ENCODE data around the gene L3MBTL4. TPM values are rescaled to one million over a fixed set of nuclear protein-coding genes. Genes with fewer than 3 reads are reported as not detected.

Gene L3MBTL4
- total and polyA plus RNA-seq, 7 donors = 1.2 to 5.7 (median 3.4) TPM

DNA sequence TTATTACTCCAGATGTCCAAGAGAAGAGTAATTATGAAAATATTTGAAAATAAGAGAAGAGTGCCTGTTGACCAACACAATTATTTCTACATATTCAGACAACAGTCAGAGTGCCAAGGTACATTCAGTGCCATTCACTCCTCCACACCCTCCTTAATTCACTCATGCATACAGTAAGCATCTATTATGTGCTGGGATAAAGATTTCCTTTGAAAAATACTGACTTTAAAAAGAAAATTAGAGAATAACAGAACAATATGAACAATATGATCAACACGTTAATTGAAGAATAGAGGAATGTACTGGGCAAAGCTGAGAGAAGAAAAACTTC, 203.6 kb downstream of the L3MBTL4 start:
- WGBS, 2 donors = 87 to 88% methylated on average over 1 of the region's 1 CpG
- H3K36me3 ChIP-seq = no peaks in the 10 kb centered on the region
- no peak for DNase-seq
- H3K27me3 ChIP-seq = no peaks in the 10 kb centered on the region
- no peaks in the 10 kb centered on the region for H3K4me1 ChIP-seq
- no peaks in the 10 kb centered on the region for H3K9me3 ChIP-seq
- H3K27ac ChIP-seq = no peak overlapping the region
- TF ChIP-seq EP300 (IDR thresholded peaks at IDR 0.05) (no peak), POLR2A (IDR thresholded peaks at IDR 0.05) (no peak), POLR2AphosphoS5 (IDR thresholded peaks at IDR 0.05) (no peak)
- TF ChIP-seq, protein P1, sequence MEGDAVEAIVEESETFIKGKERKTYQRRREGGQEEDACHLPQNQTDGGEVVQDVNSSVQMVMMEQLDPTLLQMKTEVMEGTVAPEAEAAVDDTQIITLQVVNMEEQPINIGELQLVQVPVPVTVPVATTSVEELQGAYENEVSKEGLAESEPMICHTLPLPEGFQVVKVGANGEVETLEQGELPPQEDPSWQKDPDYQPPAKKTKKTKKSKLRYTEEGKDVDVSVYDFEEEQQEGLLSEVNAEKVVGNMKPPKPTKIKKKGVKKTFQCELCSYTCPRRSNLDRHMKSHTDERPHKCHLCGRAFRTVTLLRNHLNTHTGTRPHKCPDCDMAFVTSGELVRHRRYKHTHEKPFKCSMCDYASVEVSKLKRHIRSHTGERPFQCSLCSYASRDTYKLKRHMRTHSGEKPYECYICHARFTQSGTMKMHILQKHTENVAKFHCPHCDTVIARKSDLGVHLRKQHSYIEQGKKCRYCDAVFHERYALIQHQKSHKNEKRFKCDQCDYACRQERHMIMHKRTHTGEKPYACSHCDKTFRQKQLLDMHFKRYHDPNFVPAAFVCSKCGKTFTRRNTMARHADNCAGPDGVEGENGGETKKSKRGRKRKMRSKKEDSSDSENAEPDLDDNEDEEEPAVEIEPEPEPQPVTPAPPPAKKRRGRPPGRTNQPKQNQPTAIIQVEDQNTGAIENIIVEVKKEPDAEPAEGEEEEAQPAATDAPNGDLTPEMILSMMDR (IDR thresholded peaks at IDR 0.05) = no peak
- no peak overlapping the region for H3K4me3 ChIP-seq
- intact Hi-C loops (cut with DNase I) = no loop called here

DNA sequence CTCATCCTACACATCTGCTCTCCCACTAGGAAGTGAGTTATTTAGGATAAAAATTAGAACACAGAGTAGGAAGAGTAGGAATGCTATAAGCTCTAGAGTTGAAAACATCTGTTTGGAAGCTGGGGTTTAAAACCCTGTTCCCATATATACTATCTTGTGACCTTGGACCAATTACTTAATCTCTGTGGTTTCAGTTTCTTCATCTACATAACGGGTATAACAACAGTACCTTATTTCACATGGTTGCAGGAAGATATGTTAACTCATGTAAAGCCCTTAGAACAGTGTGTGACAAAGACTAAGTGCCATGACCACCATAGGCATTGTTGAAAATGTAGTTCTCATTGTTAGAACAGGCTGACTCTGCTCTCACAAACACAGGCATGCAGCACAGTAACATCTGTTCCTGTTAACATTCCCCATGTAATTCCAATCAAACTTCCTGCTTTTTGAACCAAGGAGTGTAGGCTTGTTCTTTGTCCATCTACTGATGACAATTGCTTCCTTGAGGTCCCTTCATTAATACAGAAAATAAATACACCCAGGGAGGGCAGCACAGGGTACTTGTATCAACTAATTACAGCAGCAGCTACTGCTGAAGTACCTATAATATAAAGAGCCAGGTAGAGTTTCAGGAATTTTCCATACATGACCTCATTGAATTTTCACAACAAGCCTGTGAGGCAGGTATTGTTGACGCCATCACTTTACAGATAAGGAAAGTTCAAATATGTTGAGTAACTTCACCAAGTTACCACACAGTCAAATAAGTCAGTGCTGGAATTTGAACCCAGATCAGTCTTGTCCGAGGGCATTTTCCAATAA, 204.2 kb downstream of the L3MBTL4 start:
- TF ChIP-seq, protein P1 (IDR thresholded peaks at IDR 0.05) = no peak
- H3K36me3 ChIP-seq = no peaks in the 10 kb centered on the region

DNA sequence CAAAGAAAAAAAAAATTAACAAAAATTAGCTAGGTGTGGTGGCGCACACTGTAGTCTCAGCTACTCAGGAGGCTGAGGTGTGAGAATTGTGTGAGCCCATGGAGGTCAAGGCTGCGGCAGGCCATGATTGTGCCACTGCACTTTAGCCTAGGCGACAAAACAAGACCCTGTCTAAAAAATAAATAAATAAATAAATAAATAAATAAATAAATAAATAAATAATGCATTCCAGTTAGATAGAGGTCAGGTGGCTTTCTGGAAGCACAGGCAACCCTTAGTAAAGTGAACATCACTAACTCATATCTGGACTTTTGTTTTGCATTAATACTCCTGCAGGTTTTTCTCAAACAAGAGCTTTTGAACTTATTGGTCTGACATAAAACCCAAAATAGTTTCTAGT, 206.8 kb downstream of the L3MBTL4 start:
- Histone ChIP-seq H3K4me3 (no peak overlapping the region), H3K27me3 (no peaks in the 10 kb centered on the region), H3K4me1 (no peaks in the 10 kb centered on the region), H3K9me3 (no peaks in the 10 kb centered on the region), H3K36me3 (no peaks in the 10 kb centered on the region), H3K27ac (no peak overlapping the region)
- DNase-seq = no peak
- intact Hi-C loops (cut with DNase I) = no loop called here
- WGBS, 2 donors = 96 to 99% methylated on average over 3 of the region's 3 CpGs
- no peak for TF ChIP-seq EP300 (IDR thresholded peaks at IDR 0.05)
- TF ChIP-seq, protein P1 (IDR thresholded peaks at IDR 0.05) = no peak
- TF ChIP-seq POLR2A (IDR thresholded peaks at IDR 0.05) = no peak
- no peak for TF ChIP-seq POLR2AphosphoS5 (IDR thresholded peaks at IDR 0.05)

More for the DNA sequence above, 204.2 kb downstream of the L3MBTL4 start:
- 81% methylated on average over 3 of the region's 3 CpGs for WGBS, 2 donors
- Histone ChIP-seq H3K27me3 (no peaks in the 10 kb centered on the region), H3K4me1 (no peaks in the 10 kb centered on the region), H3K27ac (no peak overlapping the region), H3K4me3 (no peak overlapping the region), H3K9me3 (no peaks in the 10 kb centered on the region)
- intact Hi-C loops (cut with DNase I) = no loop called here
- no peak for DNase-seq

DNA sequence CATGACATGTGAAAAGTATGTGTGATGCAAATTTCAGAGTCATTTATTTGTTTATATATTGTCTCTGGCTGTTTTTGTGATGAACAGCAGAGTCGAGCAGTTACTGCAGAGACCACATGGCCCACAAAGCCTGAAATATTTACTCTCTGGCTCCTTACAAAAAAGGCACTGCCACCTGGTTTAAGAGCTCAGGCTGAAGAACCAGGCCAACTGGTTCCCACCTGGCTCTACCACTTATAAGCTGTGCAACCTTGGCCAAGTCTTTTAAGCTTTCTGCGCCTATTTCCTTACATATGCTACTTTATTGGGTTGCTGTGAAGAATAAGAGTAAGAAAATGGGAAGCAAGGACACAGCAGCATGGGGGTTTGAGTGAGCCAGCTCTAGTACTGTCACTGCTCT, 207.6 kb downstream of the L3MBTL4 start:
- 83 to 87% methylated on average over 2 of the region's 2 CpGs for WGBS, 2 donors
- DNase-seq = no peak
- H3K4me3 ChIP-seq = no peak overlapping the region
- no peak overlapping the region for H3K27ac ChIP-seq
- no peak for TF ChIP-seq POLR2A (IDR thresholded peaks at IDR 0.05)
- H3K4me1 ChIP-seq = no peaks in the 10 kb centered on the region
- intact Hi-C loops (cut with DNase I) = no loop called here
- no peaks in the 10 kb centered on the region for H3K9me3 ChIP-seq
- H3K27me3 ChIP-seq = no peaks in the 10 kb centered on the region
- H3K36me3 ChIP-seq = no peaks in the 10 kb centered on the region

DNA sequence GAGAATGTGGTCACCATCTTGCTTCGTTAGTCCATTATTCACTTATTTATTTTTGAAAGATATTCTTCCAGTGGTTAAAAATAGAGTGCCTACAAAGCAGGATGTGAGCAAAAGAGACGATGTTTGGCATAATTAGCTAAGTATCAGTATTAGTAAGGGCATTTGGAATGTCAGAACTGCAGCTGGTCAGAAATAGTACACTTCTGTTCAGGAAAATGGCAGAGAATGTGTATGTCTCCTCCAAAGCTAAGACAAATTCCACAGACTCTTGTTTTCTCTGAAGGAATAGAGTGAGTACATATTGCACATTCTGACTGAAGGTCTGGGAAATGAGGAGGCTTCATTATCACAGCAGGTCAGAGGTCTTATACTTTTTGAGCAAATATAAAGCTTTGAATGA, 209.0 kb downstream of the L3MBTL4 start:
- intact Hi-C loops (cut with DNase I) = no loop called here
- Histone ChIP-seq H3K4me3 (no peak overlapping the region), H3K27me3 (no peaks in the 10 kb centered on the region), H3K27ac (no peak overlapping the region), H3K36me3 (no peaks in the 10 kb centered on the region), H3K9me3 (no peaks in the 10 kb centered on the region), H3K4me1 (no peaks in the 10 kb centered on the region)
- TF ChIP-seq, protein P1 (IDR thresholded peaks at IDR 0.05) = no peak
- TF ChIP-seq POLR2A (IDR thresholded peaks at IDR 0.05) = no peak
- no peak for TF ChIP-seq EP300 (IDR thresholded peaks at IDR 0.05)
- TF ChIP-seq POLR2AphosphoS5 (IDR thresholded peaks at IDR 0.05) = no peak
- 77 to 81% methylated on average over 2 of the region's 2 CpGs for WGBS, 2 donors
- DNase-seq = no peak

Measured in sigmoid colon (tissue), 7 donors.